Duodenal mucosa (tissue), 2 donors: Measurements from ENCODE around the gene CYP2D6.
A peak's percentile ranks its signal among the peaks of the same experiment; 100 is the strongest.
"Not testable (repeated sequence)": the region's sequence is repeated elsewhere in the genome, so short reads cannot be mapped to it uniquely, and the experiment has no call there.

Experiments used
- H3K27ac ChIP-seq: one replicate; pipeline ENCODE4 v1.7.0; 2013; ENCODE audit warnings: low read depth, low read length
- H3K27me3 ChIP-seq, 2 donors: one replicate each; pipeline ENCODE4 v1.7.0; 2013; ENCODE audit warnings: low read length in 2 of 2, control low read depth in 1 of 2; ENCODE audit not compliant: insufficient read depth in 2 of 2, control insufficient read depth in 1 of 2
- H3K36me3 ChIP-seq, 2 donors: one replicate each; pipeline ENCODE4 v1.7.0; 2013; ENCODE audit warnings: low read length in 2 of 2, control low read depth in 1 of 2; ENCODE audit not compliant: insufficient read depth in 2 of 2, control insufficient read depth in 1 of 2
- H3K4me1 ChIP-seq, 2 donors: one replicate each; pipeline ENCODE4 v1.7.0; 2013; ENCODE audit warnings: low read length in 2 of 2, control low read depth in 1 of 2; ENCODE audit not compliant: insufficient read depth in 2 of 2, control insufficient read depth in 1 of 2
- H3K4me3 ChIP-seq, 2 donors: one replicate each; pipeline ENCODE4 v1.7.0; 2013; ENCODE audit warnings: low read length in 2 of 2, low read depth in 1 of 2
- H3K9ac ChIP-seq, 2 donors: one replicate each; pipeline ENCODE4 v1.7.0; 2013; ENCODE audit warnings: low read length in 2 of 2, low read depth in 1 of 2
- H3K9me3 ChIP-seq, 2 donors: one replicate each; pipeline ENCODE4 v1.7.0; 2013; ENCODE audit warnings: low read length in 2 of 2, control low read depth in 1 of 2; ENCODE audit not compliant: control insufficient read depth in 1 of 2

CYP2D6 gene

DNA sequence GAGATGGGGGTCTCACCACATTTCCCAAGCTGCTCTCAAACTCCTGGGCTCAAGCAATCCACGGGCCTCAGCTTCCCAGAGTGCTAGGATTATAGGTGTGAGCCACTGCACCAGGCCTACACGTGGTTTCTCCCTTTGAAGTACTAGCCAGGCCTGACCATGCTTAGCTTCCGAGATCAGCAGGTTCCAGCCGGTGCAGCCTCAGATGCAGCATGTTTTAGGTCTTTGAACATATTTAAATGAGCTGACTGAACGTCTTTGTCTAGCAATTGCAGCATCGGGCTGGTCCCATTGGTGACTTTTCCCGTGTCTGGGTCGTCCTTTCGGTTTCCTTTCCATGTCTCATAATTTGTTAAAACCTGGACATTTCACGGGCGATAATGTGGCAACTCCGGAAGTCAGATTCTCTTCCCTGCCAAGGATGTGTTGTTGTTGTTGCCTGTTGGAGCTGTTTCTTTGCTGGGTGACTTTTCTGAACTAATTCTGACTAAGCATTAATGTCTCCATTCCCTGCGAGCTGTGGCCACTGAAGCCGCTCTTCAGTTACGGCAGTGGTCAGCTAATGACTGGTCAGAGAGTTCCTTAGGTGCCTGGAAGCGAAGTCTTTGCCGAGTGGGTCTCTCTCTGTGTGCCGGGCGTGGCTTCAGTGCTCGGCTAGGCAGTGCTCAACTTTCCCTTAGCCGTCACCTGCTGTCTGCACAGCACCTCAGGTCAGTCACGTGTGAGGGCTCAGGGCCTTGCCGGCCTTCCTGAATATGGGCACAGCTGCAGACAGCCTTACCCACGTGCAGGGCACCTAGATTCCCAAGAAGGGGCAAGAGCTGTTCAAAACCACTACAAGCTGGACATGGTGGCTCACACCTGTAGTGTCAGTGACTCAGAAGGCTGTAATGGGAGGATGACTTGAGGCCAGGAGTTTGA lies 3.8 kb upstream of the CYP2D6 start:
- Histone ChIP-seq H3K4me3 (no peak overlapping the region), H3K9ac (no peak overlapping the region)

DNA sequence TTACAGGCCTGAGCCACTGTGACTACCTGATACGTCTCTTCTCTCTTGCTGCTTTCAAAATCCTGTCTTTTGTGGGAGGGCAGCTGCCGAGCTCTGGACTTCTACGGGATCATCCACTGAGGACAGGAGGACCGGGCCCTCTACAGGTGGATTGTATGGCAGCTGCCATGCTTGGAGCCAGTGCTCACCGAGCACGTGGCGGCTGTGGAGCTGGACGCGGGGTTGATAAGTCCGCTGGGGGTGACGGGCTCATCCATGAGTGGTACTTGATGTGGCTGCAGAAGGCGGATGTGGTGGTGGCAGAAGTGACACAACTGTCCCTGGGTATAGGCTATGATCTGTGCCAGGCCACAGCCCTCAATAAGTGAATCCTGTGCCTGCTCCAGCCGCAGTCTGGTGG lies 1.8 kb upstream of the CYP2D6 start:
- Histone ChIP-seq H3K27me3 (no peaks in the 10 kb centered on the region), H3K4me3 (no peak overlapping the region), H3K9me3 (no peaks in the 10 kb centered on the region), H3K9ac (no peak overlapping the region), H3K27ac (no peak overlapping the region), H3K4me1 (peaks cover 0 to 7% of the 10 kb centered on the region in 2 donors), H3K36me3 (no peaks in the 10 kb centered on the region)

More for the DNA sequence above, 3.8 kb upstream of the CYP2D6 start:
- Histone ChIP-seq H3K27me3 (no peaks in the 10 kb centered on the region), H3K36me3 (peaks cover 0 to 4% of the 10 kb centered on the region in 2 donors), H3K4me1 (peaks cover 0 to 7% of the 10 kb centered on the region in 2 donors), H3K27ac (no peak overlapping the region), H3K9me3 (no peaks in the 10 kb centered on the region)

DNA sequence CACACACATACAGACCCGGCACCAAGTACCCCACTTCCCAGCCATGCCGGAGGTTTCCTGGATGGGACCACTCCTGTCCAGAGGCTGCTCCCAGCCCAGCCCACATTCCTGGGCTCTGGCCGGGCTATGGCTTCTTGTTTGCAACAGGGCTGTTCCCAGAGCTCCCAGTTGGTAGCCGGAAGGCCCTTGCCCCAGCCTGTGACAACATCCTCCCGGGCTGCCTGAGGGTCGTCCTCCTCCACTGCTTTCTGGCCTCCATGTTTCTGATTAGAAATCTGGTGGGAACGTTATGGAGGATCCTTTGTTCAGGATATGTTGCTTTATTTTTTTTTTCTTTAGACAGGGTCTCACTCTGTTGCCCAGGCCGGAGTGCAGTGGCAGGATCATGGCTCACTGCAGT lies 952 bp upstream of the CYP2D6 start:
- Histone ChIP-seq H3K4me3 (no peak overlapping the region), H3K9me3 (no peaks in the 10 kb centered on the region), H3K4me1 (peaks cover 0 to 7% of the 10 kb centered on the region in 2 donors), H3K9ac (no peak overlapping the region), H3K36me3 (no peaks in the 10 kb centered on the region), H3K27ac (no peak overlapping the region), H3K27me3 (no peaks in the 10 kb centered on the region)

DNA sequence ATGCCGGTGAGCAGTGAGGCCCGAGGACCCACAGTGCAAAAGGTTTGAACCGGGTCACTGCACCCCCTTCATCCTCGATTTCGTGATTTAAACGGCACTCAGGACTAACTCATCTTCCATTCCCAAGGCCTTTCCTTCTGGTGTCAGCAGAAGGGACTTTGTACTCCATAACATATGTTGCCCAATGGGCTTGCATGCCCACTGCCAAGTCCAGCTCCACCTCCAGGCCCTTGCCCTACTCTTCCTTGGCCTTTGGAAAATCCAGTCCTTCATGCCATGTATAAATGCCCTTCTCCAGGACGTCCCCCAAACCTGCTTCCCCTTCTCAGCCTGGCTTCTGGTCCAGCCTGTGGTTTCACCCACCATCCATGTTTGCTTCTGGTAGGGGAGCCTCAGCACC lies 428 bp downstream of the CYP2D6 start:
- H3K9me3 ChIP-seq, H3K27me3 ChIP-seq, H3K9ac ChIP-seq, H3K4me3 ChIP-seq, H3K36me3 ChIP-seq, H3K4me1 ChIP-seq: not testable (repeated sequence)
- H3K27ac ChIP-seq = peak overlapping the region; percentile 56

DNA sequence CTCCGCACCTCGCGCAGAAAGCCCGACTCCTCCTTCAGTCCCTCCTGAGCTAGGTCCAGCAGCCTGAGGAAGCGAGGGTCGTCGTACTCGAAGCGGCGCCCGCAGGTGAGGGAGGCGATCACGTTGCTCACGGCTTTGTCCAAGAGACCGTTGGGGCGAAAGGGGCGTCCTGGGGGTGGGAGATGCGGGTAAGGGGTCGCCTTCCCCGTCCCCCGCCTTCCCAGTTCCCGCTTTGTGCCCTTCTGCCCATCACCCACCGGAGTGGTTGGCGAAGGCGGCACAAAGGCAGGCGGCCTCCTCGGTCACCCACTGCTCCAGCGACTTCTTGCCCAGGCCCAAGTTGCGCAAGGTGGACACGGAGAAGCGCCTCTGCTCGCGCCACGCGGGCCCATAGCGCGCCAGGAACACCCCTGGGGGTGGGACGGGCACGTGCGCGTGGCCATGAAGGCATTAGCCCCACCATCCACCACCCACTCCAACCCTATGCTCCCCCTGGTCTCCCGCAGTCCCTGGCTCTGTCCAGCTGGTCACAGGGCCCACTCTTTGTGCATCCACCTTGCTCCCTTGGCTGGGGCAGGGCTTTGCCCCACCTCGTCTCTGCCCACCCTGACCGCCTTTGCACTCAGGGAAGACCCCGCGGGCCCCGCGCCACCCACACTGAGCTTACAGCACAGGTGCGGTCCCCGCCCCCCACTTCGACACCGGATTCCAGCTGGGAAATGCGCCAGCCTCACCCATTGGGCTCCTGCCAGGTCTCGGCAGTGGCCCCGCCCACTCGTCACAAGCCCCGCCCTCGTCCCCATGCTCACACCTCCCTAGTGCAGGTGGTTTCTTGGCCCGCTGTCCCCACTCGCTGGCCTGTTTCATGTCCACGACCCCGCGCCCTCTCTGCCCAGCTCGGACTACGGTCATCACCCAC lies 1.6 kb downstream of the CYP2D6 start:
- H3K4me1 ChIP-seq, H3K9me3 ChIP-seq, H3K27me3 ChIP-seq, H3K36me3 ChIP-seq, H3K27ac ChIP-seq: not testable (repeated sequence)
- peak overlapping the region; percentile 55 to 68 for H3K4me3 ChIP-seq
- peak overlapping the region; percentile 18 to 66 for H3K9ac ChIP-seq

DNA sequence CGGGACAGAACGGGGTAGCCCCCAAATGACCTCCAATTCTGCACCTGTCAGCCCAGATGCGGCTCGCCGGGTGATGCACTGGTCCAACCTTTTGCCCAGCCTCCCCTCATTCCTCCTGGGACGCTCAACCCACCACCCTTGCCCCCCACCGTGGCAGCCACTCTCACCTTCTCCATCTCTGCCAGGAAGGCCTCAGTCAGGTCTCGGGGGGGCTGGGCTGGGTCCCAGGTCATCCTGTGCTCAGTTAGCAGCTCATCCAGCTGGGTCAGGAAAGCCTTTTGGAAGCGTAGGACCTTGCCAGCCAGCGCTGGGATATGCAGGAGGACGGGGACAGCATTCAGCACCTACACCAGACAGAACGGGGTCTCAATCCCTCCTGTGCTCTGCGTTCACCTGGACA lies 2.6 kb downstream of the CYP2D6 start:
- not testable (repeated sequence) for H3K36me3 ChIP-seq, H3K4me3 ChIP-seq

DNA sequence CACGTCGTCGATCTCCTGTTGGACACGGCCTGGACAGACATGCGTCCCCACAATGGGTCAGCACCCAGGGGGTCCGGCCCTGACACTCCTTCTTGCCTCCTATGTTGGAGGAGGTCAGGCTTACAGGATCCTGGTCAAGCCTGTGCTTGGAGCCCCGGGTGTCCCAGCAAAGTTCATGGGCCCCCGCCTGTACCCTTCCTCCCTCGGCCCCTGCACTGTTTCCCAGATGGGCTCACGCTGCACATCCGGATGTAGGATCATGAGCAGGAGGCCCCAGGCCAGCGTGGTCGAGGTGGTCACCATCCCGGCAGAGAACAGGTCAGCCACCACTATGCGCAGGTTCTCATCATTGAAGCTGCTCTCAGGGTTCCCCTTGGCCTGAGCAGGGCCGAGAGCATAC lies 3.0 kb downstream of the CYP2D6 start:
- Histone ChIP-seq H3K27ac (no peak overlapping the region), H3K9ac (no peak overlapping the region), H3K36me3 (no peaks in the 10 kb centered on the region), H3K4me3 (no peak overlapping the region), H3K27me3 (no peaks in the 10 kb centered on the region), H3K4me1 (peaks cover 0 to 7% of the 10 kb centered on the region in 2 donors), H3K9me3 (no peaks in the 10 kb centered on the region)

More for the DNA sequence above, 2.6 kb downstream of the CYP2D6 start:
- not testable (repeated sequence) for H3K9me3 ChIP-seq, H3K4me1 ChIP-seq, H3K27me3 ChIP-seq, H3K9ac ChIP-seq, H3K27ac ChIP-seq

DNA sequence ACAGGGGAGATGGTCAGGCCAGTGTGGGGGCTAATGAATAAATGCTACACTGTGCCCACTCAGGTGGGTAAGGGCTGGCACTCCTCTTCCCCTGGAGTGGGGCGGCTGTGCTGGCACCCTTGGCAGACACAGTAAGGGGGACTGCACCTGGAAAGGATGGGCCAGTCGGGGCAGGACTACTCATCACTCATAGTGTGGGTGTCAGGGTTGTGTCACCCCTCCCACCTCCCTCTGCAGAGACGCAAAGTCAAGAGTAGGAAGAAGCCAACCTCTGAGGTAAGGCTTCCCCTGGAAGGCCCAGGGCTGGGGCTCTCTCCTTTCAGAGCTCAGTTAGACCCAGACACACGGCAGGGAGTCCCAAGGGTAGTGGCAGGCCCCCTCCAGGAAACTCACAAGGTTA lies 7.1 kb downstream of the CYP2D6 start:
- H3K27me3 ChIP-seq, H3K9ac ChIP-seq, H3K27ac ChIP-seq, H3K9me3 ChIP-seq, H3K4me1 ChIP-seq, H3K36me3 ChIP-seq, H3K4me3 ChIP-seq: not testable (repeated sequence)

DNA sequence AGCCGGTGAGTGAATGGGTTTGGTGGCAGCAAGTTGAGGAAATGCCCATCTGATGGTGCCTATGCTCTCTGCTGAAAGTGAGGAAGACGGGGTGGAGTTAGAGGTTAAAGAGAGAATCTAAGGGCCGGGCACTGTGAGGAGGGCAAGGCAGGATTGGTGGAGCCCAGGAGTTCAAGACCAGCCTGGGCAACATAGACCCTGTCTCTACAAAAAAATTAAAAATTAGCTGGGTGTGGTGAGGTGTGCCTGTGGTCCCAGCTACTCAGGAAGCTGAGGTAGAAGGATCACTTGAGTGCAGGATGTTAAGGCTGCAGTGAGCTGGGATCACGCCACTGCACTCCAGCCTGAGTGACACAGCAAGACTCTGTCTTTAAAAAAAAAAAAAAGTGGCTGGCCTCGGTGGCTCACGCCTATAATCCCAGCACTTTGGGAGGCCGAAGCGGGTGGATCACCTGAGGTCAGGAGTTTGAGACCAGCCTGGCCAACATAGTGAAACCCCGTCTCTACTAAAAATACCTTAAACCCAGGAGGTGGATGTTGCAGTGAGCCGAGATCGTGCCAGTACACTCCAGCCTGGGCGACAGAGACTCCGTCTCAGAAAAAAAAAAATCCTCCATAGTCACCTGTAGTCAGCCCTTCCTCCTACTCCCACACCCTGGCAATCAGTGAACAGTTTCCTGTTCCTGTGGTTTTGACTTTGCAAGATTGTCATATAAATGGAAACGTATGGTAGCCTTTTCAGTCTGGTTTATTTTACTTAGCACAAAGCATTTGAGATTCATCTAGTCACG lies 10.2 kb downstream of the CYP2D6 start:
- H3K36me3 ChIP-seq, H3K27ac ChIP-seq, H3K4me3 ChIP-seq, H3K27me3 ChIP-seq, H3K9me3 ChIP-seq, H3K4me1 ChIP-seq, H3K9ac ChIP-seq: not testable (repeated sequence)
